ENCODE data around the gene LMO1. TPM values are rescaled to one million over a fixed set of nuclear protein-coding genes. Genes with fewer than 3 reads are reported as not detected.

LMO1 gene
- total and polyA plus RNA-seq, 2 of the 8 experiments (the other 6 are each of a cell fraction or from before 2014, with no cell fraction given) = 0.17 TPM; not detected in 1

- Histone ChIP-seq H2BK120ac (replicated peaks; ENCODE audit: low read depth, low read length) (no peak overlapping the region), H3K4ac (replicated peaks; ENCODE audit: insufficient read length, low read depth, low read length) (no peak overlapping the region), H4K20me1 (replicated peaks in 1 of 2; ENCODE audit: control insufficient read depth in 1 of 2, insufficient read depth in 2 of 2, low read length in 2 of 2) (no peaks in the 10 kb centered on the region), H3K4me3 (ENCODE audit: extremely low read depth in 1 of 4, insufficient read depth in 2 of 4, low read depth in 3 of 4, low read length in 4 of 4) (no peak overlapping the region), H2AFZ (ENCODE audit: low read length) (0 out of 2 replicates have a peak overlapping the region, but pooled peaks have one; percentile 21), H3K18ac (ENCODE audit: extremely low read depth, low read length) (no peak overlapping the region), H3K79me2 (ENCODE audit: control insufficient read depth in 1 of 2, insufficient read depth in 2 of 2, low read length in 2 of 2) (no peaks in the 10 kb centered on the region), H4K91ac (replicated peaks; ENCODE audit: insufficient read length, low read length) (no peak overlapping the region), H2BK20ac (ENCODE audit: low read length) (no peak overlapping the region), H3K4me2 (ENCODE audit: insufficient read depth in 1 of 2, low read depth in 2 of 2, low read length in 2 of 2) (no peak overlapping the region; a peak in 1 of 4 replicates), H3K9me3 (ENCODE audit: insufficient read depth in 2 of 2, low read depth in 1 of 2, low read length in 1 of 2) (no peaks in the 10 kb centered on the region), H3K27ac (ENCODE audit: low read depth, low read length) (no peak overlapping the region), H3K79me1 (ENCODE audit: low read depth, low read length) (no peaks in the 10 kb centered on the region), H3K4me1 (replicated peaks in 1 of 4; ENCODE audit: control insufficient read depth in 3 of 4, insufficient read depth in 4 of 4, low read length in 3 of 4) (peaks cover 0 to 14% (median 3%) of the 10 kb centered on the region in 4 experiments; a peak in 4 of 7 replicates), H3K9ac (replicated peaks in 1 of 4; ENCODE audit: extremely low read depth in 1 of 4, low read depth in 3 of 4, low read length in 3 of 4) (no peak overlapping the region), H4K5ac (ENCODE audit: insufficient read length, low read depth, low read length) (no peak overlapping the region), H3K14ac (ENCODE audit: insufficient read length) (no peak overlapping the region), H2AK5ac (ENCODE audit: low read depth, low read length) (no peak overlapping the region), H2BK12ac (ENCODE audit: low read depth, low read length) (no peak overlapping the region), H3K27me3 (replicated peaks in 1 of 4; ENCODE audit: control insufficient read depth in 3 of 4, extremely low read depth in 1 of 4, insufficient read depth in 3 of 4, low read length in 3 of 4) (no peaks in the 10 kb centered on the region; a peak in 1 of 7 replicates), H3K23ac (ENCODE audit: insufficient read length) (no peak overlapping the region), H2BK5ac (ENCODE audit: low read depth, low read length) (no peak overlapping the region), H3K23me2 (ENCODE audit: low read depth, low read length) (no peaks in the 10 kb centered on the region), H3K36me3 (ENCODE audit: control insufficient read depth in 2 of 4, insufficient read depth in 4 of 4, low read length in 3 of 4) (no peaks in the 10 kb centered on the region), H4K8ac (ENCODE audit: extremely low read depth, insufficient read depth, low read length) (no peak overlapping the region), H2BK15ac (ENCODE audit: low read length) (no peak overlapping the region), H3K56ac (replicated peaks; ENCODE audit: insufficient read length, low read depth, low read length) (no peak overlapping the region)
- ChIA-PET CTCF (ENCODE audit: partially characterized antibody) (interaction anchor here (0.5 to 10.3 kb wide), 13 partner anchors 11 to 1311 kb away, joined by 3 to 171 read pairs (median 4); partner anchors contain the start of genes LMO1 and STK33), POLR2A (ENCODE audit: partially characterized antibody) (no interaction called here)
- 91% methylated on average over 6 of the region's 6 CpGs; no CpG with 5 or more reads in 1 of the 2 experiments for WGBS, 2 experiments (ENCODE audit: extremely low coverage in 1 of 2, insufficient coverage in 1 of 2, insufficient read length in 1 of 2, insufficient replicate concordance in 2 of 2, low coverage in 1 of 2, low lambda C conversion rate in 2 of 2, missing lambda C conversion rate in 1 of 2)
- TF ChIP-seq TAF7 (optimal IDR thresholded peaks at IDR 0.05; ENCODE audit: borderline replicate concordance, low read depth, low read length) = no peak
- TF ChIP-seq BACH1 (IDR thresholded peaks at IDR 0.05; ENCODE audit: low read length) = no peak
- TF ChIP-seq EGR1 (IDR thresholded peaks at IDR 0.05; ENCODE audit: borderline replicate concordance, low read depth, low read length) = no peak
- no peak for TF ChIP-seq CBX5 (IDR thresholded peaks at IDR 0.05; ENCODE audit: low read depth, low read length)
- no peak for TF ChIP-seq POLR2AphosphoS5 (IDR thresholded peaks at IDR 0.05; ENCODE audit: low read depth, low read length)
- no peak for TF ChIP-seq E2F6 (IDR thresholded peaks at IDR 0.05)
- no peak for TF ChIP-seq TEAD4 (IDR thresholded peaks at IDR 0.05; ENCODE audit: low read depth, low read length)
- no peak for TF ChIP-seq CTBP2 (IDR thresholded peaks at IDR 0.05; ENCODE audit: borderline replicate concordance, insufficient read depth, insufficient read length, low read length)
- no peak for TF ChIP-seq HDAC6 (IDR thresholded peaks at IDR 0.05; ENCODE audit: low read depth, low read length)
- TF ChIP-seq CTCF (IDR thresholded peaks at IDR 0.05; ENCODE audit: control extremely low read depth in 1 of 3, insufficient read depth in 1 of 3, low read depth in 1 of 3, low read length in 3 of 3) = no peak
- DNase-seq (ENCODE audit: low read depth in 1 of 2, low spot score in 2 of 2) = no peak
- FAIRE-seq = no peak
Measured at GRCh38 chr11:8223513-8223900, 40.2 kb downstream of the LMO1 start.
